GM12801 (cell line): Measurements from ENCODE around the gene LOXL1.

Experiments
- CTCF ChIP-seq: IDR thresholded peaks from one replicate; pipeline ENCODE4 v1.5.1; 2011; ENCODE audit warnings: control low read depth; ENCODE audit not compliant: insufficient read length; ENCODE audit errors: extremely low read depth

The LOXL1 gene

DNA sequence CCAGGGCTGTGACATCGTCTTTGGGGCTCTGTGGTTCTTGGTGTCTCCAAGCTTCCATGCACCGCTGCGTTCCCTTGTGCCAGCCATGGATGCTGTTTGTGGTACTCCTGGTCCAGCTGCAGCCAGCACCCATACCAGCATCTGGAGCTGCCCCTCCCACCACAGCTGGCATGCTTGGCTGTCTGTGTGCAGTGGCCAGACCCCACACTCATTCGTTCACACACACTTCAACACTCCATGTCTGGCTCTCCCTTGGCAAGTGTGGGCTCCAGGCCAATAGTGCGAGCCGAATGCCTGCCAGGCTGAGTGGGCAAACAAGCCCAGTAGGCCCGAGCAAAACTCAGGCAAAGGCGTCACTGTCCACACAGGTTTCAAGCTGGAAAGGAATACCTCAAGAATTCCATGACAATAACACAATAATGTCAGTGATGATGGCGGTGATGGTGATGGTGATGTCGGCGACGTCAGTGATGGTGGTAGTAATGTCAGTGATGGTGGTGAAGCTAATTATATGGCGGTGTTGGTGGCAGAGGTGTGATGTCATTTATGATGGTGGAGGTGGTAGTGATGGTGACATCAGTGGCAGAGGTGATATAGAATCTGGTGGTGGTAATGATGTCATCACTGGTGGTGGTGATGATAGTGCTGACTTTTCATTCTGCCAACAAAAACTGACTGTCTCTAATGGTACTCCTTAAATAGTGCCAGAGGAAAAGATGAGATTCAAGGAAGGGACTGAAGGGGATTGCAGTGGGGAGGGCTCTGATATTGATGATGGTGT, 33.6 kb upstream of the LOXL1 start:
- TF ChIP-seq CTCF, result no peak

- TF ChIP-seq CTCF, result no peak
Observed at GRCh38 chr15:73894133-73894814, 32.0 kb upstream of the LOXL1 start.

DNA sequence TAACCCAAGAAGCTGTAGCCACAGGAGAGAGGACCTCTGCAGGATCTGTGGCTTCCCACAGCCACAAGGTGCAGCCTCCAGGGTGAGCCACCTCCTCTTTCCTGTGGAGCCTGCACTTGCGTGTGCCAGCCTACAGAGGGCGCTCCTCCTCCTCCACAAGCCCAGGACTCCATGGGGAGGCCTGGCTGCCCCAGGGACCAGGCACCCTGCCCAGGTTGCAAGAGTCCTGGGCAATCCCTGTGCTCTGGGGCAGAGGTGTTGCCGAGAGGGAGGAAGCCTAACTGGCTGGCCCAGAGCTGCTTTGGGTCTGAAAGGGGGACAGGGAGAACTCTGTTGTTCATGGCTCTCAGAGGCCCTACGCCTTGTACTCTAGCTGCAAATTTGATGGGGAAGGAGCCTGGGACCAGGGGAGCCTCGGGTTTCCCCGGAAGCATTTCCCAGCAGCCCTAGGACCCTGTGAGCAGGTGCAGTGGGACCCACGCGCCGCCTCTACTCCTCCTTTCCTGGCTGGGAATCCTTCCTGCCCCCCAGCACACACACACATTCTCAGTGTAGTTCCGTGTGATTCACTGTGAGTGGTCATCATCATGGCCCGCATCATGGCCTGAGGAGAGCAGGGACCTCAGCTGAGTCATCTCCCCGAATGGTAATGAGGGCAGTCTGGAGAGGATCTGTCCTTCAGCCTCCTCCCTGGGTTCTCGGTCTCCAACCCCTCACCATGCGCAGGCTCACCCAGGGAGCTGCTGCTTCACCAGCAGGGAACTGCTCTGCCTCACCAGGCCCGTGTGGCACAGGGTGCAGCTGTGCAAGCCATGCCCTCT, 28.6 kb upstream of the LOXL1 start:
- TF ChIP-seq CTCF, result no peak

- no peak for TF ChIP-seq CTCF
Observed at GRCh38 chr15:73899197-73900094, 26.8 kb upstream of the LOXL1 start.

DNA sequence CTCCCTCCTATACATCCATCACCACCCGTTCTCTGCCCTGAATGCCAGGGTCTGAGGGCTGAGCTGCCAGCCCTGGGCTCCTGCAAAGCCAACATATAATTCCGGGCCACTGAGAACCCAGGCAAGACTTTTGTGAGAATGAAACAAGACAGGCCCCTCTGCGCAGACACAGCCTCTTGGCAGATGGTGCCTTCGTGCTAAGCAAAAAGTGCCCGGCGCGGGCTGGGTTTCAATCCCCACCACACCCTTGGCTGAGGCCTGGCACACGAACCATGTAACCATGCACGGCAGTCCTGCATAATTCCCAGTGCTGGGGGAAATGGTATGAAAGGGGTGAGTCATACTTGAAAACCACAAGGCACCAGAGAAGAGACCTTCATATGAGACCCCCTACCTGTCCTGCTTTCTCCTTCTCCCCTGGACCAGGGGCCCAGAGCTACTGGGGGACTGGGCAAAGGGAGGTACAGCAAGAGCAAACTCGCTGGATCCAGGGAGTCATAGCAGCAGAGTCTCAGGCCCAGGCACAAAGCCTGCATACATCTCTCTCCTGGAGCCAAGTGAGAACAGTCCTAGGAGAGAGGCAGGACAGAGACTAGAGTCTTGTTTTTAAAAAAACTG, 26.1 kb upstream of the LOXL1 start:
- TF ChIP-seq CTCF, result no peak

DNA sequence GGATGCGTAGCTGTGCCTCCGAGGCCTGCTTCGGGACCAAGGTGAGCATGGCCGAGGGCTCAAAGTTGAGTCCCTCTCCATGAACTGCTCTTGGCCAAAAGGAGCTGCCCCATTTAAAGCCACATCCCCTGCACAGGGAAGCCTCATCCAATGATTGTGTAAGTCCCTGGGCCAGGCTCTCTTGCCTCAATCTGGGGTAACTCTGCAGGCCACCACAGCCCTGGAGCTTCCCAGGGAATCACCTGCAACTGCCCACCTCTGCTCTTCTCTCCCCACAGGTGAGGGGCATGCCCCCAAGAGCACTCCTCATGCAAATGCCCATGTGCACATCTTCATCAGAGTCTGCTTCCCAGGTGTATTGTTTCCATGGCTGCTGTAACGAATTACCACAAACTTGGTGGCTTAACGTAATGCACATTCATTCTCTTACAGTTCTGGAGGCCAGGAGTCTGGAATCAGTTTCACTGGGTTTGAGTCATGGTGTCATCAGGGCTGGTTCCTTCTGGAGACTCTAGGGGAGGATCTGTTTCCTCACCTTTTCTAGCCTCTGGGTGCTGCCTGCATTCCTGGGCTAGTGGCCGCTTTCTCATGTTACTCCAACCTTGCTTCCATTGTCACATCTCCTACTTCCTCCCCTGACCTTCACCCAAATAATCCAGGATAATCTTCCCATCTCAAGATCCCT, 25.0 kb upstream of the LOXL1 start:
- no peak for TF ChIP-seq CTCF
